K562 (cell line): ENCODE results near the gene WNT6. TPM values are rescaled to one million over a fixed set of nuclear protein-coding genes. Genes with fewer than 3 reads are reported as not detected.

Source experiments
- ATAC-seq: fragments of 200-7000 bp; cut with Tn5 transposase; 3 replicates; pipeline ENCODE4 v1.9.1; 2020; ENCODE audit warnings: moderate library complexity
- BruUV-seq: library from RNA; stranded (reverse); fragments of 400-500 nt; replicated peaks from 2 replicates; lab custom pipeline; 2021; lab: Mats Ljungman, UMichigan
- CTCF ChIA-PET: fragments of 300-600 bp; formaldehyde crosslinking; extraction: SDS; loops from one replicate; lab custom pipeline; 2021; ENCODE audit warnings: low intra/inter-chr PET ratio; lab: Yijun Ruan, JAX
- POLR2A ChIA-PET: fragments of 300-600, 350-650 bp; sonication (Branson Sonifier 250); formaldehyde crosslinking; extraction: SDS; loops from one replicate; lab custom pipeline; 2021; ENCODE audit warnings: antibody characterized with exemption, inconsistent platforms; lab: Yijun Ruan, JAX
- DNase-seq, 4 experiments: peaks; one replicate each; pipeline versions ENCODE4 v3.0.0 to v3.0.0-alpha.2; 2011 to 2018; ENCODE audit warnings: low spot score in 3 of 4, mixed read lengths in 3 of 4; ENCODE audit errors: extremely low read depth in 1 of 4
- FAIRE-seq: peaks from 2 replicates; lab custom pipeline; 2011; peaks lifted over from hg19 to GRCh38; lab: Jason Lieb, UNC
- H2AFZ ChIP-seq: 2 replicates; pipeline ENCODE4 v1.6.0; 2011; ENCODE audit warnings: low read depth, low read length, control low read depth, inconsistent platforms
- H3K27ac ChIP-seq: fragments of 200-600 bp; 3 replicates; pipeline ENCODE4 v1.8.0; 2011; ENCODE audit warnings: low read depth, mild to moderate bottlenecking, control low read depth, inconsistent platforms, low read length, moderate library complexity, mixed read lengths; ENCODE audit errors: extremely low read depth
- H3K27me3 ChIP-seq, 2 experiments: fragments of 300-600 bp in 1 of 2; 2 replicates in 1 of 2; 3 replicates in 1 of 2; pipeline versions ENCODE4 v1.6.0 to v1.8.0; 2011; ENCODE audit warnings: inconsistent platforms in 2 of 2, low read length in 2 of 2, mild to moderate bottlenecking in 1 of 2, mixed read lengths in 1 of 2, moderate library complexity in 1 of 2; ENCODE audit not compliant: control insufficient read depth in 2 of 2, insufficient read depth in 2 of 2
- H3K36me3 ChIP-seq: fragments of 300-600 bp; 3 replicates; pipeline ENCODE4 v1.8.0; 2011; ENCODE audit warnings: mild to moderate bottlenecking, low read length, inconsistent platforms; ENCODE audit not compliant: control insufficient read depth, insufficient read depth
- H3K4me1 ChIP-seq, 2 experiments: fragments of 200-600 bp in 1 of 2; replicated peaks in 1 of 2; 2 replicates in 1 of 2; 3 replicates in 1 of 2; pipeline versions ENCODE4 v1.5.1 to v1.8.0; 2011; ENCODE audit warnings: inconsistent platforms in 2 of 2, low read length in 2 of 2, mild to moderate bottlenecking in 1 of 2, mixed read lengths in 1 of 2, moderate library complexity in 1 of 2; ENCODE audit not compliant: control insufficient read depth in 2 of 2, insufficient read depth in 2 of 2
- H3K4me2 ChIP-seq: 2 replicates; pipeline ENCODE4 v1.6.1; 2011; ENCODE audit warnings: low read length, control low read depth, inconsistent platforms, mixed read lengths; ENCODE audit not compliant: insufficient read depth
- H3K4me3 ChIP-seq: fragments of 200-600 bp; sonication (generic), shearing (Covaris generic); 2 replicates; pipeline ENCODE4 v1.5.1; 2016; ENCODE audit warnings: control low read depth, inconsistent platforms
- H3K79me2 ChIP-seq: fragments of 200-600 bp; 3 replicates; pipeline ENCODE4 v1.8.0; 2011; ENCODE audit warnings: low read length, inconsistent platforms; ENCODE audit not compliant: control insufficient read depth, insufficient read depth
- H3K9ac ChIP-seq, 2 experiments: 2 replicates each; pipeline versions ENCODE4 v1.6.0 to v1.6.1; 2011; ENCODE audit warnings: low read depth in 2 of 2, low read length in 2 of 2, control low read depth in 1 of 2, inconsistent platforms in 1 of 2, mild to moderate bottlenecking in 1 of 2, mixed read lengths in 1 of 2; ENCODE audit not compliant: insufficient read depth in 1 of 2
- H3K9me1 ChIP-seq: one replicate; pipeline ENCODE4 v1.6.0; 2011; ENCODE audit warnings: inconsistent platforms, mild to moderate bottlenecking, low read length, moderate library complexity; ENCODE audit not compliant: control insufficient read depth, insufficient read depth
- H3K9me3 ChIP-seq: replicated peaks from 2 replicates; pipeline ENCODE4 v1.5.1; 2011; ENCODE audit warnings: low read depth, low read length, inconsistent platforms; ENCODE audit not compliant: control insufficient read depth, insufficient read depth
- H4K20me1 ChIP-seq: replicated peaks from 2 replicates; pipeline ENCODE4 v1.6.1; 2011; ENCODE audit warnings: low read length, inconsistent platforms, mixed read lengths; ENCODE audit not compliant: control insufficient read depth, insufficient read depth
- ARID4B ChIP-seq: sonication (generic); formaldehyde crosslinking; IDR thresholded peaks from 2 replicates; pipeline ENCODE4 v1.8.0; 2022; ENCODE audit warnings: mild to moderate bottlenecking, missing genetic modification reagents
- ATF1 ChIP-seq, 2 experiments: fragments of 450-650 bp in 1 of 2; IDR thresholded peaks; 2 replicates each; pipeline ENCODE4 v1.6.1; 2016; ENCODE audit warnings: missing compliant biosample characterization in 1 of 2, missing genetic modification characterization in 1 of 2
- BRCA1 ChIP-seq, 2 experiments: fragments of 450-650 bp in 1 of 2; sonication (generic) in 1 of 2; formaldehyde crosslinking in 1 of 2; IDR thresholded peaks; 2 replicates each; pipeline versions ENCODE4 v1.5.0 to v1.6.1; 2017 to 2020; ENCODE audit warnings: mild to moderate bottlenecking in 1 of 2, missing genetic modification reagents in 1 of 2
- FOSL1 ChIP-seq: fragments of 200-800 bp; sonication (Bioruptor generic); conservative IDR thresholded peaks from 2 replicates; pipeline ENCODE4 v1.6.1; 2016; ENCODE audit warnings: missing genetic modification characterization, missing compliant biosample characterization
- FOXJ3 ChIP-seq: sonication (generic); formaldehyde crosslinking; IDR thresholded peaks from 2 replicates; pipeline ENCODE4 v1.4.0; 2020; ENCODE audit warnings: mild to moderate bottlenecking, missing genetic modification reagents
- NR1H2 ChIP-seq: sonication (generic); formaldehyde crosslinking; IDR thresholded peaks from 2 replicates; pipeline ENCODE4 v1.4.0; 2020; ENCODE audit warnings: mild to moderate bottlenecking, missing genetic modification reagents
- ZNF263 ChIP-seq: sonication (generic); formaldehyde crosslinking; IDR thresholded peaks from 2 replicates; pipeline ENCODE4 v1.8.0; 2022; ENCODE audit warnings: mild to moderate bottlenecking, missing genetic modification reagents, borderline replicate concordance
- WGBS: fragments of 100-300 bp; shearing (Covaris generic); methylation state at CpG from one replicate; pipeline ENCODE4 v1.1.6; 2016; ENCODE audit warnings: low coverage, mixed read lengths; ENCODE audit not compliant: insufficient coverage; ENCODE audit errors: missing lambda C conversion rate; 5-methylcytosine and 5-hydroxymethylcytosine counted together
- in situ Hi-C: fragments of 300-500 bp; cut with MboI; formaldehyde crosslinking; loops from 4 replicates; pipeline ENCODE4 v1.15.0; 2018; ENCODE audit warnings: inconsistent platforms, mixed read lengths
- intact Hi-C: fragments of 100-400 bp; cut with micrococcal nuclease; formaldehyde crosslinking; loops from 2 replicates; pipeline ENCODE4 v1.14.2; 2022
- polyA plus RNA-seq, 8 experiments: library from polyadenylated mRNA; depleted of rRNA in 4 of 8; stranded (reverse) in 5 of 8; unstranded in 3 of 8; fragments of >200 nt; fragmentation: Nextera tagmentation in 2 of 8; fragmentation: Illumina TruSeq in 1 of 8; extraction: Ambion mirVana in 2 of 8; extraction: Trizol in 1 of 8; gene quantifications; 2 replicates each; pipeline versions ENCODE4 v1.2.1 to v1.2.3, GENCODE V29; 2011 to 2014; ENCODE audit warnings: inconsistent platforms in 1 of 8, missing spikeins in 1 of 8
- total RNA-seq, 7 experiments: library from RNA; depleted of rRNA in 6 of 7; stranded (reverse); fragments of >200 nt in 6 of 7; fragmentation: Illumina TruSeq in 2 of 7; extraction: Trizol in 2 of 7; gene quantifications; 2 replicates each; pipeline versions ENCODE4 v1.2.1 to v1.2.3, GENCODE V29; 2011 to 2021; ENCODE audit warnings: low replicate concordance in 1 of 7
- TF ChIP-seq, protein P1 (sequence below): fragments of 250-450 bp; sonication (Bioruptor Pico); IDR thresholded peaks from 2 replicates; pipeline ENCODE4 v1.4.0; 2020; ENCODE audit warnings: borderline replicate concordance

Gene WNT6
- total and polyA plus RNA-seq, 9 of the 15 experiments (the other 6 are each of a cell fraction or from before 2014, with no cell fraction given): not detected

GRCh38 chr2:218820746-218821369 lies 38.7 kb upstream of the WNT6 start:
- Histone ChIP-seq H3K4me2 (no peak overlapping the region), H3K9me1 (no peaks in the 10 kb centered on the region), H3K9ac (no peak overlapping the region), H3K9me3 (no peaks in the 10 kb centered on the region), H3K4me1 (no peaks in the 10 kb centered on the region; a peak in 1 of 5 replicates), H2AFZ (no peak overlapping the region), H3K4me3 (no peak overlapping the region), H3K27me3 (peaks cover 8 to 48% of the 10 kb centered on the region in 2 experiments; a peak in 3 of 5 replicates)
- no peak for ATAC-seq
- in situ Hi-C loops: no loop called here
- CTCF ChIA-PET: no interaction called here
- 0% methylated on average over 11 of the region's 15 CpGs for WGBS
- TF ChIP-seq ATF1 (CRISPR knock-in tag; IDR thresholded peaks at IDR 0.05) (no peak), ATF1 (tag; IDR thresholded peaks at IDR 0.05) (no peak), NR1H2 (no peak)
- TF ChIP-seq, all 486 proteins: peak for 0
- no TSS peak for BruUV-seq
- Histone ChIP-seq H3K79me2 (no peaks in the 10 kb centered on the region), H3K36me3 (no peaks in the 10 kb centered on the region), H3K27ac (no peak overlapping the region), H4K20me1 (no peaks in the 10 kb centered on the region; the same call in 1 of the 2 replicates)
- intact Hi-C loops: no loop called here
- DNase-seq: no peak
- POLR2A ChIA-PET: no interaction called here
- FAIRE-seq: no peak

GRCh38 chr2:218821605-218822211 lies 37.9 kb upstream of the WNT6 start:
- H3K4me2 ChIP-seq: no peak overlapping the region
- no peaks in the 10 kb centered on the region; the same call in 1 of the 2 replicates for H4K20me1 ChIP-seq
- no peak overlapping the region for H2AFZ ChIP-seq
- ATAC-seq (no peak), FAIRE-seq (no peak), DNase-seq (no peak)
- no peaks in the 10 kb centered on the region for H3K79me2 ChIP-seq
- CTCF ChIA-PET: no interaction called here
- no peaks in the 10 kb centered on the region for H3K9me1 ChIP-seq
- peaks cover 11 to 45% of the 10 kb centered on the region in 2 experiments; a peak in 3 of 5 replicates for H3K27me3 ChIP-seq
- H3K9ac ChIP-seq: no peak overlapping the region
- no peaks in the 10 kb centered on the region; a peak in 1 of 5 replicates for H3K4me1 ChIP-seq
- no peaks in the 10 kb centered on the region for H3K9me3 ChIP-seq
- 4% methylated on average over 9 of the region's 9 CpGs for WGBS
- H3K4me3 ChIP-seq: no peak overlapping the region
- no peak overlapping the region for H3K27ac ChIP-seq
- no peaks in the 10 kb centered on the region for H3K36me3 ChIP-seq
- BruUV-seq: no TSS peak
- POLR2A ChIA-PET: no interaction called here
- in situ Hi-C loops: no loop called here
- intact Hi-C loops: no loop called here
- TF ChIP-seq FOXJ3 (CRISPR knock-in tag) (no peak), FOSL1 (no peak), ARID4B (CRISPR knock-in tag) (no peak), ZNF263 (CRISPR knock-in tag) (no peak), BRCA1 (IDR thresholded peaks at IDR 0.05) (no peak), BRCA1 (CRISPR knock-in tag; IDR thresholded peaks at IDR 0.05) (no peak)
- TF ChIP-seq, protein P1, sequence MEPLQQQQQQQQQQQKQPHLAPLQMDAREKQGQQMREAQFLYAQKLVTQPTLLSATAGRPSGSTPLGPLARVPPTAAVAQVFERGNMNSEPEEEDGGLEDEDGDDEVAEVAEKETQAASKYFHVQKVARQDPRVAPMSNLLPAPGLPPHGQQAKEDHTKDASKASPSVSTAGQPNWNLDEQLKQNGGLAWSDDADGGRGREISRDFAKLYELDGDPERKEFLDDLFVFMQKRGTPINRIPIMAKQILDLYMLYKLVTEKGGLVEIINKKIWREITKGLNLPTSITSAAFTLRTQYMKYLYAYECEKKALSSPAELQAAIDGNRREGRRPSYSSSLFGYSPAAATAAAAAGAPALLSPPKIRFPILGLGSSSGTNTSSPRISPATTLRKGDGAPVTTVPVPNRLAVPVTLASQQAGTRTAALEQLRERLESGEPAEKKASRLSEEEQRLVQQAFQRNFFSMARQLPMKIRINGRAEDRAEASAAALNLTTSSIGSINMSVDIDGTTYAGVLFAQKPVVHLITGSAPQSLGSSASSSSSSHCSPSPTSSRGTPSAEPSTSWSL (CRISPR knock-in tag): no peak
